ENCODE measurements around the gene RNF43. TPM values are rescaled to one million over a fixed set of nuclear protein-coding genes. Genes with fewer than 3 reads are reported as not detected.

Gene RNF43
- total RNA-seq, 2 experiments from 2014 or later, result 0.34 to 1.1 TPM

- ChIA-PET CTCF (interaction anchor here (0.8 to 1.0 kb wide), 3 partner anchors 14 to 94 kb away, joined by 3 to 4 read pairs (median 3); no protein-coding TSS in a partner anchor), POLR2A (no interaction called here)
- TF ChIP-seq, protein P1, sequence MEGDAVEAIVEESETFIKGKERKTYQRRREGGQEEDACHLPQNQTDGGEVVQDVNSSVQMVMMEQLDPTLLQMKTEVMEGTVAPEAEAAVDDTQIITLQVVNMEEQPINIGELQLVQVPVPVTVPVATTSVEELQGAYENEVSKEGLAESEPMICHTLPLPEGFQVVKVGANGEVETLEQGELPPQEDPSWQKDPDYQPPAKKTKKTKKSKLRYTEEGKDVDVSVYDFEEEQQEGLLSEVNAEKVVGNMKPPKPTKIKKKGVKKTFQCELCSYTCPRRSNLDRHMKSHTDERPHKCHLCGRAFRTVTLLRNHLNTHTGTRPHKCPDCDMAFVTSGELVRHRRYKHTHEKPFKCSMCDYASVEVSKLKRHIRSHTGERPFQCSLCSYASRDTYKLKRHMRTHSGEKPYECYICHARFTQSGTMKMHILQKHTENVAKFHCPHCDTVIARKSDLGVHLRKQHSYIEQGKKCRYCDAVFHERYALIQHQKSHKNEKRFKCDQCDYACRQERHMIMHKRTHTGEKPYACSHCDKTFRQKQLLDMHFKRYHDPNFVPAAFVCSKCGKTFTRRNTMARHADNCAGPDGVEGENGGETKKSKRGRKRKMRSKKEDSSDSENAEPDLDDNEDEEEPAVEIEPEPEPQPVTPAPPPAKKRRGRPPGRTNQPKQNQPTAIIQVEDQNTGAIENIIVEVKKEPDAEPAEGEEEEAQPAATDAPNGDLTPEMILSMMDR (IDR thresholded peaks at IDR 0.05), result no peak
- Mint-ChIP-seq H3K4me1 (ENCODE audit: low read depth) (peaks cover 7% of the 10 kb centered on the region), H3K4me3 (no peak overlapping the region), H3K36me3 (ENCODE audit: low read depth) (no peaks in the 10 kb centered on the region), H3K27me3 (no peaks in the 10 kb centered on the region), H3K27ac (no peak overlapping the region), H3K9me3 (no peaks in the 10 kb centered on the region)
- DNase-seq (no peak), ATAC-seq (no peak)
- intact Hi-C loops (cut with micrococcal nuclease), result no loop called here
Observed at GRCh38 chr17:58411408-58411894, 5.9 kb downstream of the RNF43 start.

GRCh38 chr17:58410714-58411407 is 6.5 kb downstream of the RNF43 start:
- POLR2A ChIA-PET, result no interaction called here
- no peaks in the 10 kb centered on the region for H3K27me3 Mint-ChIP-seq
- no peaks in the 10 kb centered on the region for H3K9me3 Mint-ChIP-seq
- intact Hi-C loops (cut with micrococcal nuclease), result no loop called here
- TF ChIP-seq, protein P1 (IDR thresholded peaks at IDR 0.05), result no peak
- no peak overlapping the region for H3K27ac Mint-ChIP-seq
- H3K4me1 Mint-ChIP-seq (ENCODE audit: low read depth), result peaks cover 7% of the 10 kb centered on the region
- CTCF ChIA-PET, result interaction anchor here (0.8 to 1.0 kb wide), 3 partner anchors 14 to 93 kb away, joined by 3 to 4 read pairs (median 3); no protein-coding TSS in a partner anchor
- ATAC-seq (no peak), DNase-seq (no peak)
- H3K4me3 Mint-ChIP-seq, result no peak overlapping the region
- no peaks in the 10 kb centered on the region for H3K36me3 Mint-ChIP-seq (ENCODE audit: low read depth)

GRCh38 chr17:58409432-58409831 is 7.9 kb downstream of the RNF43 start:
- ATAC-seq, result no peak
- Mint-ChIP-seq H3K4me1 (ENCODE audit: low read depth) (peaks cover 7% of the 10 kb centered on the region), H3K27ac (no peak overlapping the region), H3K36me3 (ENCODE audit: low read depth) (no peaks in the 10 kb centered on the region), H3K4me3 (no peak overlapping the region), H3K27me3 (no peaks in the 10 kb centered on the region), H3K9me3 (no peaks in the 10 kb centered on the region)
- CTCF ChIA-PET, result no interaction called here
- TF ChIP-seq, protein P1 (IDR thresholded peaks at IDR 0.05), result no peak
- intact Hi-C loops (cut with micrococcal nuclease), result no loop called here
- POLR2A ChIA-PET, result no interaction called here
- no peak for DNase-seq

DNA sequence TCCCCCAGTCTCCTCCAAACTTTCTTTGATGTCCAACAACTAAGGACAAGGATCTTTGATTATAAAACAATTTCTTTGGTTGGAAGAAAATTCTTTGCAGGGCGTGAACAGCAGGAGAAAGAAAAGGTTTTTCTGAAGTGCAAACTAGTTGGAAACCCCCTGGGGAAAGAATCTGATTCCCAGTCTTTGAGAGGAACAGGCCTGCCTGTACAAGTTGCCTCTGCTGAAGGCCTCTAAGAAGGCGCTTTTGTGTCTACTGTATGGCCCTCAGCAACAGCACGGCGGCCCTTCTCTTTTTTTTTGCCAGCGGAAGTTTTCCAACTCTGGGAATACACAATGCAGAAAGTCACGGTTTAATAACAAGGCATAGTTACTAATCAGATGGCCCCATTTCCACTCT is 14.0 kb downstream of the RNF43 start:
- intact Hi-C loops (cut with micrococcal nuclease), result no loop called here
- no peaks in the 10 kb centered on the region for H3K9me3 Mint-ChIP-seq
- H3K27me3 Mint-ChIP-seq, result no peaks in the 10 kb centered on the region
- H3K4me3 Mint-ChIP-seq, result no peak overlapping the region
- peaks cover 8% of the 10 kb centered on the region for H3K4me1 Mint-ChIP-seq (ENCODE audit: low read depth)
- POLR2A ChIA-PET, result no interaction called here
- no peak overlapping the region for H3K27ac Mint-ChIP-seq
- no peaks in the 10 kb centered on the region for H3K36me3 Mint-ChIP-seq (ENCODE audit: low read depth)
- ATAC-seq (no peak), DNase-seq (no peak)
- TF ChIP-seq, protein P1 (IDR thresholded peaks at IDR 0.05), result no peak
- CTCF ChIA-PET, result no interaction called here

- ChIA-PET POLR2A (no interaction called here), CTCF (no interaction called here)
- TF ChIP-seq, protein P1 (IDR thresholded peaks at IDR 0.05), result no peak
- H3K4me1 Mint-ChIP-seq (ENCODE audit: low read depth), result peaks cover 8% of the 10 kb centered on the region
- H3K36me3 Mint-ChIP-seq (ENCODE audit: low read depth), result no peaks in the 10 kb centered on the region
- intact Hi-C loops (cut with micrococcal nuclease), result no loop called here
- H3K27ac Mint-ChIP-seq, result no peak overlapping the region
- no peaks in the 10 kb centered on the region for H3K27me3 Mint-ChIP-seq
- H3K9me3 Mint-ChIP-seq, result no peaks in the 10 kb centered on the region
- no peak overlapping the region for H3K4me3 Mint-ChIP-seq
- no peak for DNase-seq
- no peak for ATAC-seq
Observed at GRCh38 chr17:58402679-58403078, 14.7 kb downstream of the RNF43 start.
